HG03565 (cell line): ENCODE results near the gene NPAS1.
A peak's percentile ranks its signal among the peaks of the same experiment; 100 is the strongest.
"Not testable (repeated sequence)": the region's sequence is repeated elsewhere in the genome, so short reads cannot be mapped to it uniquely, and the experiment has no call there.

ENCODE experiments used
- ATAC-seq: cut with Tn5 transposase; IDR thresholded peaks from one replicate; pipeline ENCODE4 v1.9.1; 2021; ENCODE audit warnings: mild to moderate bottlenecking, moderate library complexity; ENCODE audit not compliant: unreplicated experiment

Gene NPAS1

DNA sequence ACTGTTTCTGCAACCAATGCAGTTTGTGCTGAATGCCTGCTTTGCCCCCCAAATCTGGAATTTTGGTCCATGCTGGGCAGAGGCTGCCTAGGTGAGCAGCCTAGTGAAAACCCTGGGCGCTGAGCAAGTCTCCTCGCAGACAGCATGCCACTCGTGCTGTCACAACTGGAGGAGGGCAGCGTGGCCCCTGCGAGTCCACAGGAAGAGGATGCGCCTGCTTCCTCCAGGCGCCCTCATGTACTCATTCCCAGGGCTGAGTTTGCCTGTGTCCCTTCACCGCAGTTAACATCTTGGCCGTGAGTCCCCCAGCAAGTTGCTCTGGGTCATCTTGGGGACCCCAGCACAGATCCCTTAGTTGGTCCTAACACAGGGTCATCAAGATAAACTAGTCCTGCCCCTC, 55.0 kb downstream of the NPAS1 start:
- ATAC-seq = no peak

DNA sequence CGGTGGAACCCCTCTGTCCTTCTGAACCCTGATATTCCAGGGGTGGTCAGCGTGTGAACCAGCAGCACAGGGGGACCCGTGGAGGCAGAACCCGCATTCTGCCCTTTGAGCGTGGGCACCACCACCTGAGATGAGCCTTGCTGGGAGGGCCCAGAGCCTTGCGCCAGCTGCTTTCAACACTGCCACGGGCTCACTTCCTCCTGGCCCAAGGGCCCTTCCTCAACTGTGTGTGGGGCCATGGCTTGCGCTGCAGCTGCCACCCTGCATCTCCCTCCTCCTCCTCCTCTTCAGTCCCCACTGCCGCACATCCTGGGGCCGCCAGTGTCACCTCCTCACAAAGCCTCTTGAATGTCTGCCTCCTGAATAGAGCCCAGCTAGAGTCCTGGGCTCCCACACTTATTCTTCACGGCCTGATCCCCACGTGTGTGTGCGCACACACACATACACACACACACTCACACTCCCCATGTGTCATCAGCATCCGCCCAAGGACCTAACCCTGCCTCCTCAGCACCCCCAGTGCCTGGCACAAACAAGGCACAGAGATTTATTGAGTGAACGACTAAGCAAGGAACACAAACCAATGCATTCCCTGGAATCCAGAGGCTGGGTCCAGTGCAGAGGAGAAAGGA, 55.7 kb downstream of the NPAS1 start:
- no peak for ATAC-seq

DNA sequence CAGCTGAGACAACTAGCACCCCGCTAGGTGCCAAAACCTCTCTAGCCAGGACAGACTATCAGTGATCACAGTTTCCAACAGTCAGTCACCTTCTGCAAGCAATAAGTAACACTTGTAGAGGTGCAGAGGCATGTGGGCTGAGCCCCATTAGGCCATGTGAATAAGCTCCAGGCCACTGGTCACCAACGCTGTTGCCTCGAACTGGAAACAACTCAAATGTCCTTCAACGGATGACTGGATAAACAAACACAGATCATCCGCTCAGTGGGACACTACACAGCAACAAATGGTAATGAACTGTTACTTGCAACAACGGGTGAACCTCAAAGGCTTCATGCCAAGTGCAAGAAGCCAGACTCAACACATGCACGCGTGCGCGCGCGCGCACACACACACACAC, 56.3 kb downstream of the NPAS1 start:
- no peak for ATAC-seq

DNA sequence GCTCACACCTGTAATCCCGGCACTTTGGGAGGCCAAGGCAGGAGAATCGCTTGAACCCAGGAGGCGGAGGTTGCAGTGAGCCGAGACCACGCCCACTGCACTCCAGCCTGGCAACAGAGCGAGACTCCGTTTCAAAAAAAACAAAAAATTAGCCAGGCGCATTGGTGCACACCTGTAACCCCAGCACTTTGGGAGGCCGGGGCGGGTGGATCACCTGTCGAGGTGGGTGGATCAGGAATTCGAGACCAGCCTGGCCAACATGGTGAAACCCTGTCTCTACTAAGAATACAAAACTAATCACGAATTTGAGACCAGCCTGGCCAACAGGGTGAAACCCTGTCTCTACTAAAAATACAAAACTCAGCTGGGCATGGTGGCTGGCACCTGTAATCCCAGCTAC, 58.7 kb downstream of the NPAS1 start:
- ATAC-seq = not testable (repeated sequence)

DNA sequence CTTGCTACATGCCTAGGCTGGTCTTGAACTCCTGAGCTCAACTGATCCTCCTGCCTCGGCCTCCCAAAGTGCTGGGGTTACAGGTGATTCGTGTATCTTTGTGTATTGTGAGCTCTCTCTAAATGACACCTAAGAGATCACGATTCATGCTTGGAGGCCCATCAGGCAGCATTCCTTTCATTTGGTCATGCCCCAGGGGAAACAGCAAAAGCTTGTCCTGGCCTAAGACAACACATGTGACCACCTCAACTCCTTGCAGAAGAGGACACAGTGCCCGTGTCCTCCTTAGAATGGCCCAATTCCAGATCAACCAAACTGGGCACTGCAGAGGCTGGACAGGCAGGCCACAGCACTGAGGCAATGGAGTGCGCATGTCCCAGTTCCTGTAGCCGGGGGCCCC, 61.5 kb downstream of the NPAS1 start:
- ATAC-seq = no peak

DNA sequence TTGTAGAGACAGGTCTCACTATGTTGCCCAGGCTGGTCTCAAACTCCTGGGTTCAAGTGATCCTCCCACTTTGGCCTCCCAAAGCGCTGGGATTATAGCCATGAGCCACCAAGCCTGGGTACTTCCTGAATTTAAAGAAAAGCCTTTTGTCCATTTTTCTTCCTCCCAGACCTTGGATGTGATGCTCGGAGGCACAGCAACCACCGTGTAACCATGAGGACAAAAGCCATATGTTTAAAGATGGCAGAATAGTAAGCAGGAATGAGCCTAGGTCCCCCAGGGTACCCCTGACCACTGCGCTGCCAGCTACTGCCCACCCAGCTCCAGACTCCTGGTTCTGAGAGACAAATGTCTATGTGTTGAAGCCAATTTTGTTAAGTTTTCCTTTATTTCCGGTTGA, 62.9 kb downstream of the NPAS1 start:
- no peak for ATAC-seq

DNA sequence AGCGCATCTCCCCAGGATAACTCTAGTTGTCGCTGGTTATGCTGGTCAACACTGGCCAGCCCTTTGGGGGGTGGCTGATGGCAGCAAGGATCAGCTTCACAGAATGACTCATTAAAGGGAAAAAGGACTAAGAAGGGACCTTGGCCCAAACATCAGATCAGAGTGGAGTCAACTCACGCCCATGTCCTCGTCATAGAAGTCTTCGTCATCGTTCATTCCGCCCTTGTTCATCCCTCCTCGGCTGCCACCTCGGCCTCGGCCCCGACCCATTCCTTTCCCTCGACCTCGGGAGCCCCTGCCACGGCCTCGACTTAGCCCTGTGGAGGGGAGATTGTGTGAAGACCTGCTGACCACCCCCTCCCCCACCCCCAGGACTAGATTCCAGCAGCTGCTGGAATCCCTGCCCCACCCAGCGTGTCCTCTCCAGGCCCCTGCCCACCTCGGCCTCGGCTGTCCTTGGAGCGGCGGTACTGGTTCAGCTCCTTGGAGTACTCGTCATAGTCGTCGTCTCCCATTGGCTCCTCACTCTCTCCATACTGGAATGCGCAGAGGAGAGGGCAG, 65.3 kb downstream of the NPAS1 start:
- ATAC-seq = no peak

GRCh38 chr19:47086280-47086679, 66.6 kb downstream of the NPAS1 start:
- ATAC-seq = no peak

DNA sequence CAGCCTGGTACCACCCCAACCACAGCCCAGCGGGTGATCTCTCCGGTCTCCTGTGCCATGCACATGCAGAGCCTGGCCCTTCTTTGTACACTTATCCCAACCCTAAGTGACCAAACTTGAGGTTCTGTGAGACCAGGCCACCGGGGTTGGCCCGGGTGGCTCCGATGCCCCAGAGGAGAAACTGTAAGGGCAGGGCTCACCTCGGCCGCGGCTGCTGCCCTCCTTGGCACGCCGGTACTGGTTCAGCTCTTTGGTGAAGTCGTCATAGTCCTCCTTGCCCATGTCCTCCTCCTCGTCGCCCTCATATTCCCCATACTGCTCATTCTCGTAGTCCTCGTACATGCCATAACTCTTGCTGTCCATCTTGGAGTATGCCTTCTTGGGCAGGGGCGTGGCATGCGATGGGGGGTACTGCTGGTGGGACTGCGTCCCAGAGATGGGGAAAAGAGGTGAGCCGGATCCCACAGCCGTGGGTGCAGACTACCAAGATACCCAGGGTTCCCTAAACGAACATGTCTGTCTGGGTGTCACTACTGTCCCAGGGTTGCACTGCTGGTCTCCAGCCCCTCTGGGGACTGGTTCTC, 70.2 kb downstream of the NPAS1 start:
- ATAC-seq = no peak

- ATAC-seq = no peak
These were observed 73.6 kb downstream of the NPAS1 start for GRCh38 chr19:47093254-47093653.

DNA sequence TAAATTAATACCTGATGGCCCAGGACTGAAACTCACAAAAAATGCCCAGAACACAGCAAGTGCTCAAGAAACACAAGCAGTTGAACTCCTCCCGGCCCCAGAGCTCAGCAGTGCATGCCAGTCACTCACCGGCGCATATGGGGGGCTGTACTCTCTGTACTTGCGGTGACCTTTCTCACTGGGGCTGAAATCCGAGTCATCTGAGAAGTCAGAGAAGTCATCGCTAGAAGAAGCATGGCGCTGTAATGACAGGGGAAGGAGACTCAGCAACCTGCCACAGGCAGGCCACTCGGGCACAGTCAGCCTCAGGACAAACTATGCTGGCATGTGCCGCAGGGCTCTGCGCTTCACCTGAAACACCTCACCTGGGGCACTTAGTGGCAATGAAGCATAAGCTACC, 74.2 kb downstream of the NPAS1 start:
- ATAC-seq = peak; percentile 43

DNA sequence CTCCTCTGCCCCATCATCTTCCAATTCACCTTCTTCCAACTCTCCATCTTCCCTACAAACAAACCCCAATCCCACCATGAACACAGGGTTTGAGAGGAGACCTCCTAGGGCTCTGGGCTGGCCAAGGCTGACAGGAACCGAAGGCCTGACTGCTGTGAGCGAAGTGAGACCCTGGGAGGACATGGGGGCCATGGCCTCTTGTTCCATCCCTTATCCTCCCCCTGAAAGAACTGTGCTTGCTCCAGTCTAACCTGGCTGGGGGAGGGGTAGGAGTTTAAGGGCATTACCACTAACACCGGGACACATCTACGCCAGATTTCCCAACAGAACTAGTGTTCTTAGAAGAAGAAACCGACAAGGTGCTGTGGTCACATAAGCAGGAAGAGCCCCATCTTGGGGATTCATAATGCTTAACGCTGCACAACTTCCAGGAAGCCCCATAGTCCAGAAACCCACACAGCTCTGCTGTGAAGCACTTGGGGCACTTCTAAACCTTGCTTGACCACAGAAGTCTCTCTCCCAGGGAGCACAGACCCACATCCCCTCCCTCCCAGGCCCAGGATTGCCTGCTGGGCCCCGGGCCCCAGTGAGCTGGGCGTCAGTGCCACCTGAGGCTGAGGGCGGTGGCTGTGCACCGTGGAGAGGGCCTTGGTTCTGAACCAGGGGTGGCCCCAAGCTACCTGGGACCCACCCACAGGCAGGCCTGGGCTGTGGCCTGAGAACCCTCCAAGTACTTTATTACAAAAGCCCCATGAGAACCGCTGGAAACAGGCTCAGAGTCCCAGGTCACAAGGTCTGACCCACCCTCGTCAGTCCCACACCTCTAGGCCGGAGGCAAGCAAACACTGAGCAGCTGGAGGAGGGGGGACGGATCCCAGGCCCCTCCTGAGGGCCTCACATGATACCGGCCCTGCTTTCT, 75.2 kb downstream of the NPAS1 start:
- ATAC-seq = no peak
